A549 (cell line): ENCODE results near the gene CACNB1. TPM values are rescaled to one million over a fixed set of nuclear protein-coding genes. Genes with fewer than 3 reads are reported as not detected.
A peak's percentile ranks its signal among the peaks of the same experiment; 100 is the strongest.

Source experiments
- ATAC-seq, 2 experiments: fragments of 200-7000 bp in 1 of 2; fragments of >200 bp in 1 of 2; cut with Nextera tagmentation in 1 of 2; cut with Tn5 transposase in 1 of 2; 3 replicates each; pipeline versions ENCODE4 v1.8.0 to v1.9.1; 2018 to 2020; ENCODE audit warnings: mild to moderate bottlenecking in 1 of 2, moderate library complexity in 1 of 2
- CTCF ChIA-PET: fragments of 300-600 bp; sonication (Branson Sonifier 250); formaldehyde crosslinking; extraction: SDS; loops from one replicate; lab custom pipeline; 2021; ENCODE audit warnings: antibody characterized with exemption, inconsistent platforms; lab: Yijun Ruan, JAX
- POLR2A ChIA-PET: fragments of 350-600 bp; formaldehyde crosslinking; extraction: SDS; loops from one replicate; lab custom pipeline; 2021; ENCODE audit warnings: antibody characterized with exemption, inconsistent platforms; lab: Yijun Ruan, JAX
- DNase-seq, 2 experiments: peaks; one replicate each; pipeline versions ENCODE4 v3.0.0 to v3.0.0-alpha.2; 2011 to 2016; ENCODE audit warnings: low read depth in 1 of 2, low spot score in 1 of 2
- FAIRE-seq: peaks from 2 replicates; lab custom pipeline; 2011; peaks lifted over from hg19 to GRCh38; lab: Jason Lieb, UNC
- H3K27ac ChIP-seq, 2 experiments: fragments of >200 bp; sonication (Bioruptor Twin); formaldehyde crosslinking; 3 replicates each; pipeline ENCODE4 v1.5.1; 2016 to 2017
- H3K4me1 ChIP-seq: fragments of >200 bp; sonication (Bioruptor Twin); formaldehyde crosslinking; 3 replicates; pipeline ENCODE4 v1.6.1; 2016
- H3K4me2 ChIP-seq: fragments of >200 bp; sonication (Bioruptor Twin); formaldehyde crosslinking; 3 replicates; pipeline ENCODE4 v1.6.1; 2016
- H3K4me3 ChIP-seq: fragments of >200 bp; sonication (Bioruptor Twin); formaldehyde crosslinking; 3 replicates; pipeline ENCODE4 v1.5.1; 2016
- H3K9me3 ChIP-seq: fragments of >200 bp; sonication (Bioruptor Twin); formaldehyde crosslinking; 3 replicates; pipeline ENCODE4 v1.6.1; 2016
- CBX8 ChIP-seq: fragments of 200-600 bp; sonication (generic); IDR thresholded peaks from 2 replicates; pipeline ENCODE4 v1.6.1; 2016
- CHD2 ChIP-seq: fragments of 150-350 bp; IDR thresholded peaks from 2 replicates; pipeline ENCODE4 v1.6.1; 2014; ENCODE audit warnings: low read length; ENCODE audit not compliant: partially characterized antibody
- CHD4 ChIP-seq: fragments of 200-600 bp; sonication (generic); IDR thresholded peaks from 2 replicates; pipeline ENCODE4 v1.6.1; 2016; ENCODE audit warnings: antibody characterized with exemption, mild to moderate bottlenecking, borderline replicate concordance
- E2F6 ChIP-seq: IDR thresholded peaks from 2 replicates; pipeline ENCODE4 v1.6.1; 2012; ENCODE audit warnings: low read depth, borderline replicate concordance
- ELK1 ChIP-seq: fragments of 150-350 bp; IDR thresholded peaks from 2 replicates; pipeline ENCODE4 v1.6.1; 2014; ENCODE audit warnings: low read depth, mild to moderate bottlenecking, low read length
- FOSB ChIP-seq: fragments of 250-450 bp; sonication (Bioruptor Pico); IDR thresholded peaks from 2 replicates; pipeline ENCODE4 v1.5.0; 2020; ENCODE audit warnings: mild to moderate bottlenecking, moderate library complexity
- GATA3 ChIP-seq: IDR thresholded peaks from 2 replicates; pipeline ENCODE4 v1.6.1; 2012; ENCODE audit warnings: borderline replicate concordance
- HES2 ChIP-seq: fragments of >200 bp; sonication (Bioruptor Twin); formaldehyde crosslinking; IDR thresholded peaks from 2 replicates; pipeline ENCODE4 v1.6.1; 2016
- HEYL ChIP-seq: fragments of 250-450 bp; sonication (Bioruptor Pico); IDR thresholded peaks from 2 replicates; pipeline ENCODE4 v1.8.0; 2021; ENCODE audit warnings: mild to moderate bottlenecking, moderate library complexity
- HOXA7 ChIP-seq: fragments of 250-450 bp; sonication (Bioruptor Pico); IDR thresholded peaks from 2 replicates; pipeline ENCODE4 v1.5.0; 2020; ENCODE audit warnings: mild to moderate bottlenecking, moderate library complexity
- HOXB5 ChIP-seq: fragments of 250-450 bp; sonication (Bioruptor Pico); IDR thresholded peaks from 2 replicates; pipeline ENCODE4 v1.5.0; 2020; ENCODE audit warnings: mild to moderate bottlenecking, moderate library complexity
- JUN ChIP-seq, 2 experiments: fragments of >200 bp; sonication (Bioruptor Twin); formaldehyde crosslinking; IDR thresholded peaks; 2 replicates in 1 of 2; 3 replicates in 1 of 2; pipeline ENCODE4 v1.6.1; 2016 to 2017
- KDM1A ChIP-seq: fragments of 200-600 bp; sonication (generic); IDR thresholded peaks from 2 replicates; pipeline ENCODE4 v1.6.1; 2016; ENCODE audit warnings: low read depth, mild to moderate bottlenecking
- MAFK ChIP-seq: fragments of 450-650 bp; IDR thresholded peaks from 2 replicates; pipeline ENCODE4 v1.6.1; 2014; ENCODE audit not compliant: partially characterized antibody
- MAZ ChIP-seq: fragments of 150-350 bp; IDR thresholded peaks from 2 replicates; pipeline ENCODE4 v1.6.1; 2014; ENCODE audit warnings: antibody characterized with exemption, low read depth, low read length, borderline replicate concordance
- MYC ChIP-seq: IDR thresholded peaks from 2 replicates; pipeline ENCODE4 v1.6.1; 2012; ENCODE audit warnings: mild to moderate bottlenecking, inconsistent platforms, low read length, improper control_type of control experiment, borderline replicate concordance
- NFE2L2 ChIP-seq: fragments of 150-350 bp; conservative IDR thresholded peaks from 2 replicates; pipeline ENCODE4 v1.6.1; 2014; ENCODE audit warnings: low read length
- NPAS2 ChIP-seq: fragments of 250-450 bp; sonication (Bioruptor Pico); IDR thresholded peaks from 2 replicates; pipeline ENCODE4 v1.8.0; 2022; ENCODE audit warnings: mild to moderate bottlenecking, moderate library complexity, borderline replicate concordance
- POLR2A ChIP-seq: IDR thresholded peaks from 2 replicates; pipeline ENCODE4 v1.6.1; 2012; ENCODE audit warnings: mild to moderate bottlenecking, low read length
- RARB ChIP-seq: fragments of 250-450 bp; sonication (Bioruptor Pico); IDR thresholded peaks from 2 replicates; pipeline ENCODE4 v1.8.0; 2021; ENCODE audit warnings: mild to moderate bottlenecking, moderate library complexity
- RFX5 ChIP-seq: fragments of 450-650 bp; IDR thresholded peaks from 2 replicates; pipeline ENCODE4 v1.7.1; 2014; ENCODE audit warnings: antibody characterized with exemption, mild to moderate bottlenecking, moderate library complexity
- RNF2 ChIP-seq: fragments of 200-600 bp; sonication (generic); IDR thresholded peaks from 2 replicates; pipeline ENCODE4 v1.6.1; 2016; ENCODE audit warnings: low read depth, mild to moderate bottlenecking, antibody characterized with exemption, moderate library complexity, borderline replicate concordance
- SREBF2 ChIP-seq: fragments of 450-650 bp; IDR thresholded peaks from 2 replicates; pipeline ENCODE4 v1.6.1; 2014; ENCODE audit warnings: mild to moderate bottlenecking, moderate library complexity
- TFCP2L1 ChIP-seq: fragments of 250-450 bp; sonication (Bioruptor Pico); IDR thresholded peaks from 2 replicates; pipeline ENCODE4 v1.5.0; 2021; ENCODE audit warnings: mild to moderate bottlenecking
- ZFP36 ChIP-seq: fragments of 450-650 bp; IDR thresholded peaks from 2 replicates; pipeline ENCODE4 v1.6.1; 2014; ENCODE audit warnings: borderline replicate concordance; ENCODE audit not compliant: partially characterized antibody
- ZNF302 ChIP-seq: fragments of 250-450 bp; sonication (Bioruptor Pico); IDR thresholded peaks from 2 replicates; pipeline ENCODE4 v1.9.0; 2021; ENCODE audit warnings: inconsistent platforms, mild to moderate bottlenecking, moderate library complexity
- WGBS: methylation state at CpG from one replicate; pipeline ENCODE4 v1.1.6; 2017; ENCODE audit errors: missing lambda C conversion rate; 5-methylcytosine and 5-hydroxymethylcytosine counted together
- polyA plus RNA-seq, 4 experiments: library from polyadenylated mRNA; depleted of rRNA in 3 of 4; stranded (reverse); fragments of >200 nt; fragmentation: RNase III in 1 of 4; extraction: RNeasy Plus Mini Kit Qiagen cat#74134 plus additional on column Dnase treatment in 1 of 4; gene quantifications; 2 replicates in 3 of 4; 3 replicates in 1 of 4; pipeline ENCODE4 v1.2.3, GENCODE V29; 2011 to 2017

CACNB1 gene
- polyA plus RNA-seq, 2 of the 4 experiments (the other 2 are of a cell fraction): 3.6 to 3.9 TPM

- 0 out of 6 replicates have a peak, but pooled peaks of 1 of the 2 experiments have one; percentile 3 for ATAC-seq
- Histone ChIP-seq H3K4me2 (no peak overlapping the region), H3K4me3 (no peak overlapping the region), H3K27ac (no peak overlapping the region; a peak in 1 of 6 replicates), H3K9me3 (no peaks in the 10 kb centered on the region), H3K4me1 (peaks cover 24% of the 10 kb centered on the region)
- TF ChIP-seq HOXB5 (CRISPR knock-in tag): no peak
- no peak for TF ChIP-seq RARB
- no peak for TF ChIP-seq MAZ
- no peak for TF ChIP-seq JUN (IDR thresholded peaks at IDR 0.05)
- TF ChIP-seq ZFP36: no peak
- no peak for TF ChIP-seq MYC
- TF ChIP-seq HEYL: no peak
- TF ChIP-seq HES2: no peak
- TF ChIP-seq ELK1: no peak
- TF ChIP-seq POLR2A: no peak
- no peak for DNase-seq
- ChIA-PET CTCF (interaction anchor here (1.4 to 31.5 kb wide), 6 partner anchors 11 to 397 kb away, joined by 3 to 1140 read pairs (median 5); no protein-coding TSS in a partner anchor), POLR2A (interaction anchor here (0.8 kb wide), 1 partner anchor 11 kb away, joined by 4 read pairs; no protein-coding TSS in a partner anchor)
- FAIRE-seq: no peak
- WGBS: 91% methylated on average over 33 of the region's 33 CpGs
Measured at GRCh38 chr17:39223907-39224777, 26.7 kb upstream of the CACNB1 start.

GRCh38 chr17:39222866-39223834 is 25.7 kb upstream of the CACNB1 start:
- H3K4me3 ChIP-seq: no peak overlapping the region
- ChIA-PET CTCF (interaction anchor here (1.4 to 31.5 kb wide), 6 partner anchors 10 to 398 kb away, joined by 3 to 1140 read pairs (median 5); no protein-coding TSS in a partner anchor), POLR2A (interaction anchor here (0.8 kb wide), 1 partner anchor 12 kb away, joined by 4 read pairs; no protein-coding TSS in a partner anchor)
- no peaks in the 10 kb centered on the region for H3K9me3 ChIP-seq
- 66% methylated on average over 9 of the region's 9 CpGs for WGBS
- H3K4me1 ChIP-seq: peaks cover 23% of the 10 kb centered on the region
- DNase-seq (no peak), ATAC-seq (peak; percentile 19 to 21; a peak in 4 of 6 replicates), FAIRE-seq (no peak)
- peak overlapping the region in 1 of 2 experiments; percentile 39; a peak in 1 of 6 replicates for H3K27ac ChIP-seq
- H3K4me2 ChIP-seq: no peak overlapping the region
- no peak for TF ChIP-seq HES2
- no peak for TF ChIP-seq FOSB (CRISPR knock-in tag)
- no peak for TF ChIP-seq KDM1A
- TF ChIP-seq TFCP2L1: no peak
- no peak for TF ChIP-seq ELK1
- no peak for TF ChIP-seq E2F6

- no peak for ATAC-seq
- no peak overlapping the region for H3K4me3 ChIP-seq
- peak overlapping the region in 1 of 2 experiments; percentile 39; a peak in 1 of 6 replicates for H3K27ac ChIP-seq
- FAIRE-seq: no peak
- POLR2A ChIA-PET: interaction anchor here (1.2 kb wide), 1 partner anchor 23 kb away, joined by 4 read pairs; the partner anchor contains the start of gene RPL19
- H3K9me3 ChIP-seq: no peaks in the 10 kb centered on the region
- H3K4me2 ChIP-seq: no peak overlapping the region
- H3K4me1 ChIP-seq: peaks cover 23% of the 10 kb centered on the region
- CTCF ChIA-PET: interaction anchor here (1.4 to 31.5 kb wide), 4 partner anchors 9 to 36 kb away, joined by 4 to 1140 read pairs (median 56); no protein-coding TSS in a partner anchor
- WGBS: 89% methylated on average over 7 of the region's 7 CpGs
- DNase-seq: no peak
- TF ChIP-seq MAFK (no peak), GATA3 (no peak), FOSB (CRISPR knock-in tag) (no peak), CHD4 (no peak), ZNF302 (CRISPR knock-in tag) (no peak), NPAS2 (CRISPR knock-in tag) (no peak), SREBF2 (no peak), RFX5 (no peak), RNF2 (no peak), NFE2L2 (no peak), RARB (no peak), CHD2 (no peak), HOXA7 (CRISPR knock-in tag) (no peak), CBX8 (no peak)
Measured at GRCh38 chr17:39222151-39222550, 24.7 kb upstream of the CACNB1 start.
